Fibroblast of lung (primary cell): ENCODE results near the gene ARHGAP44. TPM values are rescaled to one million over a fixed set of nuclear protein-coding genes. Genes with fewer than 3 reads are reported as not detected.

Source experiments
- DNase-seq, 2 donors: peaks; one replicate each; pipeline versions ENCODE4 v3.0.0 to v3.0.0-alpha.2; 2010; ENCODE audit warnings: low read depth in 2 of 2
- H2AFZ ChIP-seq: 2 replicates; pipeline ENCODE4 v1.5.1; 2012; ENCODE audit warnings: low read length, control low read depth, inconsistent platforms
- H3K27ac ChIP-seq: 2 replicates; pipeline ENCODE4 v1.5.1; 2011; ENCODE audit warnings: low read length, control low read depth; ENCODE audit not compliant: insufficient read depth
- H3K27me3 ChIP-seq: 2 replicates; pipeline ENCODE4 v1.5.1; 2011; ENCODE audit warnings: mild to moderate bottlenecking, low read length; ENCODE audit not compliant: control insufficient read depth, insufficient read depth
- H3K36me3 ChIP-seq: 2 replicates; pipeline ENCODE4 v1.5.1; 2011; ENCODE audit warnings: low read length; ENCODE audit not compliant: control insufficient read depth, insufficient read depth
- H3K4me1 ChIP-seq: 2 replicates; pipeline ENCODE4 v1.5.1; 2011; ENCODE audit warnings: low read length; ENCODE audit not compliant: control insufficient read depth, insufficient read depth; ENCODE audit errors: extremely low read depth
- H3K4me2 ChIP-seq: 2 replicates; pipeline ENCODE4 v1.5.1; 2011; ENCODE audit warnings: low read length, control low read depth; ENCODE audit not compliant: insufficient read depth; ENCODE audit errors: extremely low read depth
- H3K4me3 ChIP-seq, 4 experiments: fragments of 200-600 bp in 1 of 4; sonication (generic) in 1 of 4; replicated peaks in 1 of 4; 2 replicates each; pipeline ENCODE4 v1.5.1; 2011 to 2016; ENCODE audit warnings: low read length in 4 of 4, low read depth in 3 of 4, mild to moderate bottlenecking in 3 of 4, control low read depth in 2 of 4, inconsistent platforms in 1 of 4, mixed read lengths in 1 of 4; ENCODE audit not compliant: insufficient read depth in 1 of 4; ENCODE audit errors: control extremely low read depth in 1 of 4
- H3K79me2 ChIP-seq: 2 replicates; pipeline ENCODE4 v1.5.1; 2012; ENCODE audit warnings: mild to moderate bottlenecking, low read length, inconsistent platforms; ENCODE audit not compliant: control insufficient read depth, insufficient read depth
- H3K9ac ChIP-seq: 2 replicates; pipeline ENCODE4 v1.5.1; 2011; ENCODE audit warnings: mild to moderate bottlenecking, low read length, control low read depth; ENCODE audit not compliant: insufficient read depth
- H3K9me3 ChIP-seq: 2 replicates; pipeline ENCODE4 v1.5.1; 2012; ENCODE audit warnings: low read depth, low read length; ENCODE audit not compliant: control insufficient read depth, insufficient read depth
- H4K20me1 ChIP-seq: 2 replicates; pipeline ENCODE4 v1.5.1; 2011; ENCODE audit warnings: low read length; ENCODE audit not compliant: control insufficient read depth, insufficient read depth; ENCODE audit errors: extremely low read depth
- EZH2 ChIP-seq: IDR thresholded peaks from 2 replicates; pipeline ENCODE4 v1.5.1; 2012; ENCODE audit warnings: low read length, control low read depth, mild to moderate bottlenecking; ENCODE audit errors: missing control alignments
- polyA plus RNA-seq, 2 donors: library from polyadenylated mRNA; depleted of rRNA in 1 of 2; stranded (reverse) in 1 of 2; unstranded in 1 of 2; fragments of >200 nt; gene quantifications; 2 replicates each; pipeline ENCODE4 v1.2.1, GENCODE V29; 2011 to 2012; ENCODE audit warnings: missing spikeins in 1 of 2
- total RNA-seq: library from RNA; depleted of rRNA; stranded (reverse); fragments of >200 nt; gene quantifications from 2 replicates; pipeline ENCODE4 v1.2.1, GENCODE V29; 2014
- TF ChIP-seq, protein P1 (sequence below), 2 donors: IDR thresholded peaks in 1 of 2; conservative IDR thresholded peaks in 1 of 2; 1 replicate in 1 of 2; 2 replicates in 1 of 2; pipeline ENCODE4 v1.5.1; 2011 to 2012; ENCODE audit warnings: low read length in 2 of 2, control low read depth in 1 of 2, inconsistent platforms in 1 of 2, low read depth in 1 of 2, mild to moderate bottlenecking in 1 of 2

ARHGAP44 gene
- total and polyA plus RNA-seq, 2 donors (not counting 1 experiment from before 2014, with no cell fraction given), result 0.48 to 1.7 TPM

DNA sequence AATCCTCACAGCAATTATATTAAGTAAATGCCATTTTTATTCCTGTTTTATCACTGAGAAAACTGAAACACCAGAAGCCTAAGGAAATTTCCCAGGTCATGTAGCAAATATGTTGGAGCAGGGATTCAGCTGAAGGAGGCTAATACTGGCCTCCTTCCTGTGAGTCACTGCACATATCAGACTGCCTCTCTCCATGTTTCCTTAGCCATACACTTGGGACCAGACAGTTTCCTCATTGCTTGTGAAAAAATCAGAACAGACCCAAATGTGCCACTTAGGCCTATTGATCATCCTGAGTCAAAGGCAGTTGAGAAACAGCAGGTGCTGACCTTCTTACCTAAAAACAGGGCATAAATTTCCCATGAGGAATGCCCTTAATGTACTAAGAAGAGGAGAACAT is 247.5 kb downstream of the ARHGAP44 start:
- Histone ChIP-seq H3K4me2 (no peak overlapping the region), H3K4me3 (no peak overlapping the region), H3K27ac (no peak overlapping the region), H3K79me2 (no peaks in the 10 kb centered on the region), H3K27me3 (no peaks in the 10 kb centered on the region), H4K20me1 (no peaks in the 10 kb centered on the region), H3K9ac (no peak overlapping the region), H2AFZ (no peak overlapping the region), H3K4me1 (no peaks in the 10 kb centered on the region), H3K9me3 (no peaks in the 10 kb centered on the region), H3K36me3 (no peaks in the 10 kb centered on the region)
- TF ChIP-seq, protein P1, sequence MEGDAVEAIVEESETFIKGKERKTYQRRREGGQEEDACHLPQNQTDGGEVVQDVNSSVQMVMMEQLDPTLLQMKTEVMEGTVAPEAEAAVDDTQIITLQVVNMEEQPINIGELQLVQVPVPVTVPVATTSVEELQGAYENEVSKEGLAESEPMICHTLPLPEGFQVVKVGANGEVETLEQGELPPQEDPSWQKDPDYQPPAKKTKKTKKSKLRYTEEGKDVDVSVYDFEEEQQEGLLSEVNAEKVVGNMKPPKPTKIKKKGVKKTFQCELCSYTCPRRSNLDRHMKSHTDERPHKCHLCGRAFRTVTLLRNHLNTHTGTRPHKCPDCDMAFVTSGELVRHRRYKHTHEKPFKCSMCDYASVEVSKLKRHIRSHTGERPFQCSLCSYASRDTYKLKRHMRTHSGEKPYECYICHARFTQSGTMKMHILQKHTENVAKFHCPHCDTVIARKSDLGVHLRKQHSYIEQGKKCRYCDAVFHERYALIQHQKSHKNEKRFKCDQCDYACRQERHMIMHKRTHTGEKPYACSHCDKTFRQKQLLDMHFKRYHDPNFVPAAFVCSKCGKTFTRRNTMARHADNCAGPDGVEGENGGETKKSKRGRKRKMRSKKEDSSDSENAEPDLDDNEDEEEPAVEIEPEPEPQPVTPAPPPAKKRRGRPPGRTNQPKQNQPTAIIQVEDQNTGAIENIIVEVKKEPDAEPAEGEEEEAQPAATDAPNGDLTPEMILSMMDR (conservative IDR thresholded peaks at IDR 0.05 in 1 of 2, IDR thresholded peaks at IDR 0.05 in 1 of 2; ENCODE audit: low read depth in 1 of 2, low read length in 2 of 2), result no peak
- no peak for TF ChIP-seq EZH2
- DNase-seq, result no peak

GRCh38 chr17:13038931-13039665 is 249.8 kb downstream of the ARHGAP44 start:
- Histone ChIP-seq H2AFZ (no peak overlapping the region), H3K4me1 (no peaks in the 10 kb centered on the region), H3K36me3 (no peaks in the 10 kb centered on the region), H3K4me3 (no peak overlapping the region), H3K27ac (no peak overlapping the region), H4K20me1 (no peaks in the 10 kb centered on the region), H3K4me2 (no peak overlapping the region), H3K9ac (no peak overlapping the region), H3K79me2 (no peaks in the 10 kb centered on the region), H3K9me3 (no peaks in the 10 kb centered on the region), H3K27me3 (no peaks in the 10 kb centered on the region)
- TF ChIP-seq EZH2, result no peak
- TF ChIP-seq, protein P1 (conservative IDR thresholded peaks at IDR 0.05 in 1 of 2, IDR thresholded peaks at IDR 0.05 in 1 of 2; ENCODE audit: low read depth in 1 of 2, low read length in 2 of 2), result no peak
- no peak for DNase-seq

Other genes with a start within 250 kb of the ARHGAP44 start
- gene MYOCD, start 123.6 kb upstream of the ARHGAP44 start, total RNA-seq, result 0.17 and 0.26 TPM in 2 replicates
- 0.10 and 0.99 TPM in 2 replicates for gene MYOCD, start 123.6 kb upstream of the ARHGAP44 start, polyA plus RNA-seq
- gene ELAC2, start 228.5 kb downstream of the ARHGAP44 start, total RNA-seq, result 37.5 and 47.2 TPM in 2 replicates
- 36.9 and 61.3 TPM in 2 replicates for gene ELAC2, start 228.5 kb downstream of the ARHGAP44 start, polyA plus RNA-seq